Islet precursor cell (in vitro differentiated cells): ENCODE data around the gene BCOR.

Experiments used
- DNase-seq: peaks from one replicate; pipeline ENCODE4 v3.0.0-alpha.2; 2018

The BCOR gene

GRCh38 chrX:40097141-40097503, 636 bp downstream of the BCOR start:
- no peak for DNase-seq

- DNase-seq = peak; percentile 79
Observed at GRCh38 chrX:40096395-40097091, 1.2 kb downstream of the BCOR start.

- no peak for DNase-seq
Observed at GRCh38 chrX:40095583-40096394, 2.0 kb downstream of the BCOR start.

- DNase-seq = no peak
Observed at GRCh38 chrX:40094900-40095582, 2.7 kb downstream of the BCOR start.

DNA sequence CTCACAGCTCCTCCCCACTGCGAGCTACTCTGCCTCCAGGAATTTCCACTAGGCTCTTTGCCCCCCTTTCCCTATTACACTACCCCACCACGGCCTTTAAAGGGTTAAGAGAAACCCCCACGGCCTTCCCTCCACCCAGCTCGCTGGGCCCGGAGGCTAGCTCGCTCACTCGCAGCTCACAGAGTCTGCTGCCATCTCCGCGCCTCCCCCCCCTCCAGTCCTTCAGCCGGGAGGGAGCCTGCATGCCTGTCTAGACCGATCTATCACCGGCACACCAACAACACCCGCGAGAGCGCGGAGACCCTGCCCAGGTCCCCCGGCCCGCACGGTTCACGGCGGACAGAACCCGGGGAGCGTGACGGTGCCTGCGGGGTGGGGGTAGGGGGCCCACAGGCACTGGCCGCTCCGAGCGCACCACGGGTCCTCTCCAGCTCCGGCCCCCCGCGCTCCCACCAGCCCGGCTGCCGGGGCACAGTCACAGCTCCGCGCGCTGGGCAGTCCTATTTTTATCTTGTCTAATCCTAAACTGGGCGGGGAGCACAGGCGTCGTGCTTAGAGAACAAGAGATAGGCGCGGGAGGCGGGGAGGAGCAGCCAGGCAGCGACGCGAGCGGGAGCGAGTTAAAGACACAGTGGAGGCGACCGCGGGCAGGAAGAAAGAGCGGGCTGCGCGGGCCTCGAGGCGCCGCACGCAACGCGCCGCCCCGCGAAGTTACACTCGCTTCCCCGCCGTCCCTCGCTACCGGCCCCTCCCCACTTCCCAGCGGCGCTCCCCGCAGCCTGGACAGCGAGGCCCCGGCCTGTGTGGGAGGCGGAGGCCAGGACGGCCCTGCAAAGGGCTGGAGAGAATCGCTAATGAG, 3.5 kb downstream of the BCOR start:
- DNase-seq = peak; percentile 90

DNA sequence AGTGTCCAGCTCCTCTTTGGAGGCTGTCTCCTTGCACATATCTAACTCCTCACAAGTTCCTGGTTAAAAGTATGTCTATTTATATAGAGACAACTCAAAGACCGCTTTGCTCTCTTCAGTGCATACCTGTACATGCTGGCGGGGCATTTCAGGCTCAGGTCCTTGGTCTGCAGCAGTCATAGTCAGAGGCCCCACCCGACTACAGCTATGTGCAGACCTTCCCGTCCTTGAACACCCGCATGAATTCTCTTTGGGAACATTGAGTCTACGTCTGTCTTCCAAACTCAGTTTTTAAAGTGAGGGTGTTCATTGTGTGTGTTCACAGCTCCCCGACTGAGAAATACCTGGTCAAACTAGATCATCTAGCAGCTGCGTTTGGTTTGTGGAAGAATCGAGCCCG, 4.2 kb downstream of the BCOR start:
- DNase-seq = no peak

GRCh38 chrX:40092808-40093435, 4.8 kb downstream of the BCOR start:
- DNase-seq = no peak

- peak; percentile 91 for DNase-seq
Observed at GRCh38 chrX:40091691-40092421, 5.9 kb downstream of the BCOR start.

DNA sequence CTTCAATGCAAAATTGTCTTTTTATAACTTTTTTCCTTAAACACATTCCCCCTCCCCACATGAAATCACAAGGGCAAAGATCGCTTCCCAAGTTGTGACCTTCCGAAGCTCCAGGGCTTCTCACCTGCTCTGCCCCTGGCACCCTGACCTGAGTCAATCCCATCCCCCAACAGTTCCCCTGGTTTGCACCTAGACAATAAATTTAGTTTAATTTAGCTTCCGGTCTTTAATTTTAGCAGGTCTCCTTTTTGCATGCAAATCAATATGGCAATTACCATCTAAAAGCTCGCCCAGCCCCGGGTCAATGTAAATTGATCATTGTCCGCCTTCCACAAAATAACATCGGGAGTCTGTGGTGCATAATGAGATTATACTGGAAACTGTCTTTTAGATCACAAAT, 6.8 kb downstream of the BCOR start:
- DNase-seq = no peak

GRCh38 chrX:40090050-40090804, 7.5 kb downstream of the BCOR start:
- no peak for DNase-seq

DNA sequence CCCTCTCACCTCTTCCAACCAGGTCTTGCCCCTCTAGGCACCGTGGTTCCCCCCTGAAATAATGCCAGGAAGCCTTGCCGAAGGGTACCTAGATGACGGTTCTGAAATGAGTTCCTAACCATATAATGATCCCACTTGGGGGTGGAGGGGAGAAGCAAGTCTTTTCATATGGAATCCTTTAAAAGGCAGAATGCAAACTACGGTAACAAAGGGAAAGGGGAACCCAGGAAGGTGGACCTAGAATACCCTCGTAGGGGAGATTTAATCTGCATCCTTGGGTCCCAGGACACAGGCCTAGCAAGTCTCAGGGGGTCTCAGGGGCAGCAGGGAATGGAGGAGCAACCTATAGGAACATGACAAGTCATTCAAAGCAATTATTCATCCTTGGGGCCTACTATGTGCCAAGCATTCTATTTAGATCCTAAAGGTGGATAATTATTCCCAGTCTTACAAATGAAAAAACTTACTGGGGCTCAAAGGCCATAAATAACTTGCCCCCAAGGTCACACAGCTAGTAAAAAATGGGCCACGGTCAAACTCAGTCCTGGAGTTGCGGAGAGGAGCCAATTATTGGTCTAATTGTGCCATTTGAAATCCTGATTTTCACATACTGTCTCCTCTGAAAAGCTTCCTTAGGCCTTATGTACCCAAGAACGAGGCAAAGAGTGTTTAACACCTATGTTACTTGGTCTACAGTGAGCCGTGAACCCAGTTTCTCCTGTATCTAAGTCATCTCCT, 8.8 kb downstream of the BCOR start:
- DNase-seq = no peak

DNA sequence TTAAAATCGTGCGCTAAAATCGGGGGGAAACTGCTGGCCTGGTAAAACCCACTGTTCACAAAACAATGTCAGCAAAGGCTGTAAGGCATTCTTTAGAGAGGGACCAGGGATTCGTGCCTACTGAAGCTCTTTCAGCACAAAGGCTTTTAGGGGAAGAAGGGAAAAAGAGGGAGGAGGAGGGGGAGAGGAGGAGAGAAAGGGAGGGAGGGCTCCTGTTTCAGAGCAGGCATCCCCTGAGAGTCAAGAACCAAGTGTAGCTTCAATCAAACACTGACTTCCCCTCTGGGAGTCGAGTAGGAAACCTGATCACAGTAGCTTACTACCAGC, 9.5 kb downstream of the BCOR start:
- no peak for DNase-seq

- no peak for DNase-seq
Observed at GRCh38 chrX:40087425-40088298, 10.1 kb downstream of the BCOR start.

DNA sequence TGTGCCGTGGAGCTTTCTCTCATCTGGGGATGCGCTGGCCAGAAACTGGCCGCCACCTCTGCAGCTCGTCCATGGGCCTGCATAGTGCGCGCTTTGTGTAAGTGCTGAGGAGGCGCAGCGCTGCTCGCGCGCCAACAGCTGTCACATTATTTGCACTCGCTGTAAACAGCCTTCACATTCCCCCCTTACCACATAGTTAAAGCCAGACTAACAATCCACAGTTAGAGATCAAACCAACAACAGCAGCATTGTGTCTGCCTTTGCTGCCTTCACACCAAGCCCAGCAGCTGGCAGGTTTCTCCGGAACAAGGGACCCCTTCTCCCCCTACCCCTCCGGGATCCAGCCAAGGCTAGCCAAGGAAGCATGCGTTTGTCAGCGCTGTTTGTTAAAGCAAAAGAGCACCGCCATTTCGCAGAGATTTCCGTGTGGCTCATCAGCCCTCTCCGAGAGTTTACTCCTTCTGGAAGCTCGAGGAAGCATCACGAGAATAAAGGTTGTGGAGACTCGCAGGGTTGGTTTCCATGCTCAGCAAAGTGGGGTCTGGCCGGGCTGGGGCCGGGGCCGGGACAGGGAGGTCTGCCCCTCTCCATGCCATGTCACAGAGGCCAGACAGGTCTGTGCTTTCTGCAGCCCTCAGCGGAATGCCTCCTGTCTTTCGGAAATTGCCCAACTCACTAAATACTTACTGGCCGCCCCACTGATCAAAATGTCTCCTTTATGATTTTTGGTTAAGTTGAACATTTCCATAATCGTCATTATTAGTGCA, 11.0 kb downstream of the BCOR start:
- DNase-seq = peak; percentile 92

DNA sequence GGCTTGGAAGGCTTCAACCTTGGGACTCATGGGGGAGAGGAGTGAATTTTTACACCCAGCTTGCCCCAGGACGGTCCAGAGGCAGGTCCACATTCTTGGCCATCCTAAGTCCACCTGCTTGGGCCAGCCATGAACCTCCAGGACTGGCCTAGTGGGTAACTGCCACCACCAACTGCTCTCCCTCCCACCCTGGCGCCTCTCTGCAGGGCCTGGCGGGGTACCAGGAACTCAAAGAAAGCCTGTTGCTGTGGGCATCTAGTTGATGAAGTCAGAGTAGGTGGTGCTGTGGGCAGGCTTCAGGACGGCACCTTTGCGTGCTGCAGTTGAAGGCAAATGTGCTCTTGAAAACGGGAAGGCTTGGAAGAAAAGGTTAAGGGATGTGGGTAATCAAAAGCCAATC, 12.0 kb downstream of the BCOR start:
- no peak for DNase-seq

DNA sequence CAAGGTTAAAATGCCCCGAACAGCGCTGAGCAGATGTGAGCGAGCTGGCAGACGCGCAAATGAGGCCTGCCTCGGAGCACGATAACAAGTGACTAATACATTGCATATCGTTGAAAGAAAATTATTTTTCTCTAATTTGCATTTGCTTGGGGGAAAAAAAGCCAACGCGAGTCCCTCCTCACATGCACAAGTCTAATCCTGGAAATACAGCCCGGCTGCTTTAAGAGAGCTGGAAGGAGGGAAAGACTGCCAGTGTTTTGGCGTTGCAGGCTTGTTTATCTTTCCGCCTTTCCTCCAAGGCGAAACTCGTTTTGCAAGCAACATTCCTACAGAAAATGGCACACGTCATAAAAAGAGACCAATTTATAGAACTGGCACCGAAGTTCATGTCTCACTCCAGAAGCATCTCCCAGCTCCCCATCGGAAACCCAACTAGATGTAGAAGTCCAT, 12.6 kb downstream of the BCOR start:
- no peak for DNase-seq

- no peak for DNase-seq
Observed at GRCh38 chrX:40084471-40085101, 13.2 kb downstream of the BCOR start.

DNA sequence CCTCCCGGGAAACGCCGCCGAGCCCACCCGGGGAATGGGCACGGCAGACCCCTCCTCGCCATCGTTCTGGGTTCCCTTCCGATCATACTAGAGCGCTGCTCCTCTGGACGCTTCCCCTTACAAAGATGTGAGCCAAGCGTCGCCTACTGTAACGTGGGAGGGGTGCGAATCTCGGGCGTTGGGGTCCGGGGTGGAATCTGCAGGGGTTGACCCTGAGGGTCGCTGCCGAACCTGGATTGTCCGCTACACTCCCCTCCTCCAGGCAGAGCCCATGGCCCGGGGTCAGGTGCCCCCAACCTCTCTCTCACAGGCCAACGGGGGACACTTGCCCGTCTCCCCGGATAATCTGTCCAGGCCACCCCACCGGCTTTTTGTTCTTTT, 13.8 kb downstream of the BCOR start:
- no peak for DNase-seq
